Stimulated activated naive CD4-positive, alpha-beta T cell treated with Interleukin-2 at 50 U/mL for 16 hours (primary cell): ENCODE results near the gene UBR3.
"Not testable (repeated sequence)": the region's sequence is repeated elsewhere in the genome, so short reads cannot be mapped to it uniquely, and the experiment has no call there.

Experiments used
- DNase-seq: peaks from one replicate; lab custom pipeline; 2025; lab: John Stamatoyannopoulos, UW

UBR3 gene

GRCh38 chr2:169955940-169956339 is 128.7 kb downstream of the UBR3 start:
- no peak for DNase-seq

DNA sequence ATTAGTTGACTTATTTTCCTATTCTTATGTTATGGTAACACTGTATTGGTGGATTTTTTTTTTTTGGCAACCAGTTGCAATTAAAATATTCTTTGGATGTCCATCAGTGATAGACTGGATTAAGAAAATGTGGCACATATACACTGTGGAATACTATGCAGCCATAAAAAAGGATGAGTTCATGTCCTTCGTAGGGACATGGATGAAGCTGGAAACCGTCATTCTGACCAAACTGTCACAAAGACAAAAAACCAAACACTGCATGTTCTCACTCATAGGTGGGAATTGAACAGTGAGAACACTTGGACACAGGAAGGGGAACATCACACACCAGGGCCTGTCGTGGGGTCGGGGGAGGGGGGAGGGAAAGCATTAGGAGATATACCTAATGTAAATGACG is 130.0 kb downstream of the UBR3 start:
- not testable (repeated sequence) for DNase-seq

DNA sequence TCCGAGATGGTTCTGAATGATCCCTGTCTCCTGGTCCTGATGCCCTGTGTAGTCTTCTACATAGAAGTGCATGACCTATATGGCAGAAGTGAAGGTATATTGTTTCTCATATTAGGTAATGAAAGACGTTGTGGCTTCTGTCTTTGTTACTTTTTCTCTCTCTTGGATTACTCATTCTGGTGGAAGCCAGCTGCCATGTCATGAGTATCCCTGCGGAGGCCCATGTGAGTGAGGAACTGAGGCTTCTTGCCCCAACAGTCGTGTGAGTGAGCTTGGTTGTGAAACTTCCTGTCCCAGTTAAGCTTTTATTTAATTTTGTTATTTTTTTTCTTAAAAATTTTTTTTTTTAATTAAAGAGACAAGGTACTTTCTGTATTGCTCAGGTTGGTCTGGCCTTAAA is 134.7 kb downstream of the UBR3 start:
- no peak for DNase-seq

DNA sequence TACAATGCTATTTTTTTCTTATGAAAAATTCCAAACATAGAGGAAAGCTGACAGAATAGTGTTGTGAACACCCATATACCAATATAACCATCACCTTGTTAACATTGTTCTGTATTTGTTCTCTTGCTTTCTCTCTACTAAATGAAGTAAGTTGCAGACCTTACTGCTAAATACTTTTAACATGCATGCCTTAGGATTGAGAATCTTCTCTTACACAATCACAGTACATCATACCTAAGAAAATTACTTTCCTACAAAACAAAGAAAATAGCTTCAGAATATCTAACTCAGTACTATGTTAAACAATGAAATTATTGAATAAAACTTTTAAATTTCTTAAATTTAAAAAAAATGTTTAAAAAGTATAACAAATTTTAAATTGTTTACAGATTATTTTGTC is 136.5 kb downstream of the UBR3 start:
- no peak for DNase-seq

DNA sequence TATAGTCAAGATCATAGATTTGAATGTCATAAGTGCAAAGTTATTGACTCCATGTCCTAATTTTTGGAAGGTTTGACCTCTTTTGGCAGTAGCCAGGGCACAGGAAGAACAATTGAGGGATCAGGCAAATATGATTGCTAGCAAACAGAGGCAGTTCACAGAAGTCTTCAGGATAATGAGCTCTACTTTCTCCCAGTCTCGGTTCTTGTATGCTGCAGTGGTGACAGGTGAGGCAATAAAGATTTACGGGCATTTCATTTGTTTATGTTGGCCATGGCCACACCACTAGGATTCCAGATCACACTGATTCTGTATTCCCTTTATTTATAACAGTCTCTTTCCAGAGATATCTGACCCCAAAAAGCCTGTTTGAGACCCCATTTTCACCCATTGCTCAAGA is 137.5 kb downstream of the UBR3 start:
- DNase-seq, result no peak

DNA sequence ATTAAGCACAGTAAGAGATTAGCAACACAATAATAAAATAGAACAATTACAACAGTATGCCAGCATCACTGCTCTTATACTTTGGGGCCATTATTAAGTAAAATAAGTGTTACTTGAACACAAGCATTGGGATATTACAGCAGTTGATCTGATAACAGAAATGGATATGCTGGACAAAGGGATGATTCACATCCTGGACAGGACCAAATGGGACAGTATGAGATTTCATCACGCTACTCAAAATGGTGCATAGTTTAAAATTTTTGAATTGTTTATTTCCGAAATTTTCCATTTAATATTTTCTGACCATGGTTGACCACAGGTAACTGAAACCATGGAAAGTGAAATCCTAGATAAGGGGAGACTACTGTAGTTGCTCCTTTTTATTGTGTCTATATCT is 138.2 kb downstream of the UBR3 start:
- no peak for DNase-seq

GRCh38 chr2:169966454-169966853 is 139.2 kb downstream of the UBR3 start:
- no peak for DNase-seq

DNA sequence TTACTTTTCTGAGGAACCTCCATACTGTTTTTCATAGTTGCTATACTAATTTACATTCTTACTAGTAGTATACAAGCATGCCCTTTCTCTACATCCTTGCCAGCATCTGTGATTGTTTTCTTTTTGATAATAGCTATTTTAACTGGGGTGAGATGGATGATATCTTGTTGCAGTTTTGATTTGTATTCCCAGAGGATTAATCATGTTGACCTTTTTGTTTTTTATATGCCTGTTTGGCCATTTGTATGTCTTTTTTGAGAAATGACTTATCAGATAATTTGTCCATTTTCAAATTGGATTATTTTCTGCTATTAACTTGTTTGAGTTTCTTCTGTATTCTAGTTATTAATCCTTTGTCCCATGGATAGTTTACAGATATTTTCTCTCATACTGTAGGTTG is 141.5 kb downstream of the UBR3 start:
- no peak for DNase-seq

GRCh38 chr2:169975221-169975620 is 148.0 kb downstream of the UBR3 start:
- DNase-seq, result no peak

- DNase-seq, result no peak
Measured at GRCh38 chr2:169976335-169976851, 149.1 kb downstream of the UBR3 start.

DNA sequence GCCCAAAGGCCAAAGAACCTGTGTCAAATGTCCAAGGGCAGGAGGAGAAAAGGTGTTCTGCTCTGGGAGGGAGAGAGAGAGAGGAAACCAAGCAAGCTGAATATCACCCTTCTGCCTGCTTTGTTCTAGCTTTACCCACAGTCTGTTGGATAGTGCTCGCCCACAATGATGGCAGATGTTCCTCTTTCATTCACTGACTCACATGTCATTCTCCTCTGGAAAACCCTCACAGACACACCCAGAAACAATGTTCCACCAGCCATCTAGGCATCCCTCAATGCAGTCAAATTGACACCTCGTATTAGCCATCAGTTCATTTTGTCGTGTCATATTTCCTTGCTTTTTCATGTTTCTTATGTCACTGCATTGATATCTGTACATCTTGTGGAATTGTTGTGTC is 150.3 kb downstream of the UBR3 start:
- no peak for DNase-seq

DNA sequence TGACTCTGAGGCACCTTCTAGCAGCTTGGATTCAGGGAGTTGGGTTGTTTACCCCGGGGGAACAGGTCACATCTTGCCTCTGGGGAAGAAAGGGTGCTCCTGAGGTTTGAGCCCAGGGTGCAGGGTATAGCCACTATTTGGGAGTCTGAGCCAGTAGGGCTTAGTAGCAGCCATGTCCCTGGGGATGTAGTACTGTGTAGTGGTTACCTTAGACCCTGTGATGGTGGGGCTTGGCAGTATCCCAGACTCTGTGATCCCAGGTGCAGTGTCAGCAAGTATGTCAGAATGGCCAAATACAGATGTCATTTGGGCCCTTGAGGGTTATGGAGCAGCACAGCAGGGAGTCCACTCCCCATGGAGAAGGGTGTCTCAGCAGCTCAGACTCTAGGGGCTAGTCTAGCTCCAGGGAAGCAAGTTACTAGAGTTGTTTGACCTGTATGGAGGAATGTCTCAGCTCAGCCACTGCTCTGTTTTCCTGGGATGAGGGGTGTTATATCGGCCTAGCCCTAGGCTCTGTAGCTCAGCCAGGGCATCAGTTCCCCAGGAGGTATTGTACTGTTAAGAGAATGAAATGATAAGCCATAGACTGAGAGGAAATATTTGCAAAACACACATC is 151.3 kb downstream of the UBR3 start:
- DNase-seq, result no peak

- no peak for DNase-seq
Measured at GRCh38 chr2:169979025-169979424, 151.8 kb downstream of the UBR3 start.

DNA sequence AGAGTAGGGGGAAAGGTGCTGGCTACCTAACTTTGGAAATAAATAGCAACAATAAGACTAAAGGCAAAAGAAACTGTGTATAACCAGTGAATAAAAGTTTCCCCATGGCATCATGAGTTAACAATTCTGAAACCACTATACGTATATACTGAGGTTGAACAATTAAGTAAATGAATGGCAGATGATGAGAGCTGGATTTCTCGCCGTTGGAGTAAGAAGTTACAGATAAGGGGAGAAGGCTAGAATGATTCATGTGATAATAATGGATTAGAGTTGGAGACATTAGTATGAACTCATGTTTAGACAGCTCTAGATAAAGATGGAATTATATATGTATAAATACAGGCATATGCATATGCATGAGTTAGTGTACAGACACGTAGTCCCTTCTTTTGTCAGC is 152.7 kb downstream of the UBR3 start:
- DNase-seq, result no peak

GRCh38 chr2:169980643-169981042 is 153.4 kb downstream of the UBR3 start:
- DNase-seq, result no peak

- no peak for DNase-seq
Measured at GRCh38 chr2:169982929-169983328, 155.7 kb downstream of the UBR3 start.

- DNase-seq, result no peak
Measured at GRCh38 chr2:169983506-169983905, 156.3 kb downstream of the UBR3 start.

DNA sequence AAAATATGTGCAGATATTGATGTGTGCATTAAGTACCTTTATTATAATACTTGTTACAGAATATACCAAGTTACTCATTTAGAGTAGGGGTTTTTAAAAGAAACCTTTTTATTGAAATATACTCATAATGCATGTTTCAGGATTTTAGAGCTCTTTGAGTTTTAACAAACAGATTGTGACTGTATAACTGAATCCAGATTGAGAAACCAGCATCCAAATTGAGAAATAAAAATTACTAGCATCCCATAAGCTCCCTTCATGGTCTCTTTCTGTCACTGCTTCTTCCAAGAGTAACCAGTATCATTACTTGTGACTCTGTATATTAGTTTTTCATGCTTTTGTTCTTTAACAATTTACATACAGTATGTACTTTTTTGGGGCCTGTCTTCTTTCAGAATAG is 156.9 kb downstream of the UBR3 start:
- no peak for DNase-seq

DNA sequence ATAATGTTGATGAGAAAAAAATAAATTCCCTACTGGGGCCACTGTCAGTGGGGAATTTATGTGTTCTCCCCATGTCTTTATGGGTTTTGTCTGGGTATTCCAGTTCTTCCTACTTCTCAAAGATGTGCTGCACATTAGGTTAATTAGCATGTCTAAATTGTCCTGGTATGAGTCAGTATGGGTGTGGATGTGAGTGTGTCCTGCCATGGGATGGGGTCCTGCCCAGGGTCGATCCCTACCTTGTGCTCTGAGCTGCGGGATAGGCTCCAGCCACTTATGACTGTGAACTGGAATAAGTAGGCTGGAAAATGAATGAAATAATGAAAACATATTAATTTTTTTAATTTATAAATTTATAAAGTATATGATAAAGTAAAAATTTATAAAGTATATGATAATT is 167.5 kb downstream of the UBR3 start:
- no peak for DNase-seq

DNA sequence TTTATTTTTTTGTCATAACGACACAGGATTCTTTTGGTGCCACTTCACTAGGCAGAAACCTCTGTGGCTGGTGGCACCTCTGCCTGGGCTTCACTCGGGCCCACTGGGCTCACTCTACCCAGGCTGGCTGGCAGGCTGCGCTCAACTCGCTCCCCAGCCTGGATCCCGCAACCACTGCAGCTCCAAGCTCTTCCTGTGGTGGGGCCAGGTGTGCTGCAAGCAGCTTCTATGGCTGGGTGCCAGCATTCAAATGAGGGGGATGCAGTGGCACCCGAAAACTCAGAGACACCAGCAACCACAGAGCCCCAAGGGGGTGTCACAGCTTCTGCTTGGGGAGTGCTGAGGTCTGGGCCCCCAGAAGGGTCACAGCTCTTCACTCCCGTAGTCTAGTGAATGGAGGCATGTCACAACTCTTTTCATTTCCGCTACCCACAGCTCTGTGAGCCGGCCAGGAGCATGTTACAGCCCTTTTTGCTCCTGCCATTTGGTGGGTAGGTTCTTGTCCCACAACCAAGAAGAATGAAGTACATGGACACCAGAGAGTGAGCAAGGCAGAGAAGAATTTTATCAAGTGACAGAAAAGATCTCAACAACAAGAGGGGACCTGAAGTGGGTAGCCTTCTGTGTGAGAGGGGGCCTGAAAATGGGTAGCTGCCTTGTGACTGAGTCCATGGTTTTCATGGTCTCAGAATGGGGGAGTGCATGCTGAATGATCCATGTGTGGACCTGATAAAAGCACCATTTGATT is 170.1 kb downstream of the UBR3 start:
- DNase-seq, result no peak

DNA sequence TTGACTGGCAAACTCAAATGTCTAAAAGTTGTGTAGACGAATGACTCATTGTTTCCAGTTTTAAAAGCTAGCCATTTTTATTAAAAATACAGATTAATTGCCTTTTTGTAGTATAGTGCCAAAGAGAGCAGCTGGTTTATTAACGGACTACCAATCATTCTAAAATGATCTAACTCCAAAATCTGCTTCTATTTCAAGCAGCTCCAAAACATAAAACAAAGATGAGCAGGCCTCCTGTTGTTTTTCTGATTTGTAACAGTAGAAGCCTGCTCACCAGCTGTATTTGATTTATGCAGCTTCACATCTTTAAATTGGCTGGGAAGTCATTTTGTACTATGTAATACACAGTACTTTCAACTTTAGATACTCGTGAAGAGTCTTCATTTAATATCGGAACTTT is 171.8 kb downstream of the UBR3 start:
- DNase-seq, result no peak

DNA sequence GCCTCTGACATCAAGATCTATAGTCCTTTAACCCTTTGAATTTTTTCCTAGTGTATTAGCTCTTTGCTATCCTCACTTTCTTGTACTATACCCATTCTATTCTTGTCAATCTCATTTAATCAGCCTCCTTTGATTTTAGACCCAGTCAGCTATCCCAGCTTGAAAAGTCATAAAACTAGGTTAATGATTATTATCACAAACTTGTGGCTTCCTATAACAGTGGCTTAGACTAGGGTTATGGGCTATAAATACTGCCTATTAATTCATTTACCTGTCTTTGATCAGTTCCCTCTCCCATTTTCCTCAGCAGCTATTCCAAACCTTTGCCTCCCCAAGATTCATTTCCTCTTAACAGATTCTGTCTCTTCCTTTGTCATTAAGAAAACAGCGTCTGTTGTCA is 174.8 kb downstream of the UBR3 start:
- no peak for DNase-seq

DNA sequence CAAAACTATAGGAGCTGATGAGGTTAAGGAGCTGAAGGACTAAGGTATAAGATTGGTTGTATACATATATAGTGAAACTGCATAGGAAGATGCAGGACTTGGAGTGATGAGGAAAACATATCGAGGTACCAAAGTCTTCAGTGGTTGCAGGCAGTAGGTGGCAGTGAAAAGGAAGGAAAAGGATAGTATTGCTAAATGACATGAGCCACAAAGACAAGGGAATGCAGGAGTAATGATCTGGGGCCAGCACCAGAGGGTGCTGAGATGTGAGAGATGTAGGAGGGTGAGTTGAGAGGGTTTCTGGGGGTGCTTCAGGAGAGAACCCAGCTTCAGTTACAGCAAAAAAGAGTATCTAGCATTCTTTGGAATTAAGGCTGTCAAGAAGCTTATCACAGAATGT is 178.4 kb downstream of the UBR3 start:
- DNase-seq, result no peak
